Loucy (cell line): ENCODE results near the gene ZNF280C.

Experiments used
- EZH2phosphoT487 ChIP-seq: fragments of 200-600 bp; IDR thresholded peaks from 2 replicates; pipeline ENCODE4 v1.6.1; 2018; ENCODE audit warnings: antibody characterized with exemption, mild to moderate bottlenecking, moderate library complexity, borderline replicate concordance
- TF ChIP-seq, protein P1 (sequence below): fragments of 200-600 bp; sonication (generic); conservative IDR thresholded peaks from 2 replicates; pipeline ENCODE4 v1.5.1; 2014; ENCODE audit warnings: mild to moderate bottlenecking, antibody characterized with exemption, low read length

DNA sequence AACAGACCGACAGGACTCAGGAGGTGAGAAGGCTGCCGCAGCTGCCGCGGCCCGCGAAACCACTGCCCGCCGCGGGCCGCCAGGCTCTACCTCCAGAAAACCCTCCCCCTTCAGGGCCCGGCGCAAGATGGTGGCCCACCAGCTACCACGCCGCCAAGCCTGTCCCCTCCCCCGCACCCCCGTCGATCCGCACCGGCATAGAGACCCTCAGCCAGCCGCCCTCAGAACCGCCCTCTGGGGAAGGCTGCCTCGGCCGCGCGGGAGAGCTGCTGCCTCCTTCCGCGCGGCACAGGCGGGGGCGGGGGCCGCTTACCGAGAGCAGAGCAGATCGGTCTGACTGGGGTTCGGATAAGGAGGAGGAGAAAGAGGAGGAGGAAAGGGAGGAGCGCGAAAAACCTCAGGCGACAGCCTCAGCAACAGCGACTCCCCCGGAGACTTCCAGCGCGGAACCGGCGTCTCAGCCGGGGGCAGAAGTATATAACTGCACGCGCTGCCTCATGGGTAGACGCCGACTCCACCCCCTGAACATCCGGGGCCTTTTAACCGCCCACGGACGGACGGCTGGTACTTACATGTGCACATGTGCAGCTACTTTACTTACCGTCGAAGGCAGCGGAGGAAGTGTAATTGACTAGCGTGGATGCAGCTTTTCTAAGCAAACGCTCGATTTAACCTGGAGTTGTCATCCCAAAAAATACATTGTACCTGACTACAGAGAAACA, at the start of gene ZNF280C:
- TF ChIP-seq, protein P1, sequence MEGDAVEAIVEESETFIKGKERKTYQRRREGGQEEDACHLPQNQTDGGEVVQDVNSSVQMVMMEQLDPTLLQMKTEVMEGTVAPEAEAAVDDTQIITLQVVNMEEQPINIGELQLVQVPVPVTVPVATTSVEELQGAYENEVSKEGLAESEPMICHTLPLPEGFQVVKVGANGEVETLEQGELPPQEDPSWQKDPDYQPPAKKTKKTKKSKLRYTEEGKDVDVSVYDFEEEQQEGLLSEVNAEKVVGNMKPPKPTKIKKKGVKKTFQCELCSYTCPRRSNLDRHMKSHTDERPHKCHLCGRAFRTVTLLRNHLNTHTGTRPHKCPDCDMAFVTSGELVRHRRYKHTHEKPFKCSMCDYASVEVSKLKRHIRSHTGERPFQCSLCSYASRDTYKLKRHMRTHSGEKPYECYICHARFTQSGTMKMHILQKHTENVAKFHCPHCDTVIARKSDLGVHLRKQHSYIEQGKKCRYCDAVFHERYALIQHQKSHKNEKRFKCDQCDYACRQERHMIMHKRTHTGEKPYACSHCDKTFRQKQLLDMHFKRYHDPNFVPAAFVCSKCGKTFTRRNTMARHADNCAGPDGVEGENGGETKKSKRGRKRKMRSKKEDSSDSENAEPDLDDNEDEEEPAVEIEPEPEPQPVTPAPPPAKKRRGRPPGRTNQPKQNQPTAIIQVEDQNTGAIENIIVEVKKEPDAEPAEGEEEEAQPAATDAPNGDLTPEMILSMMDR = peak; percentile 36
- TF ChIP-seq EZH2phosphoT487 = no peak
